ENCODE data around the gene HIGD1C.
A peak's percentile ranks its signal among the peaks of the same experiment; 100 is the strongest.

HIGD1C gene

DNA sequence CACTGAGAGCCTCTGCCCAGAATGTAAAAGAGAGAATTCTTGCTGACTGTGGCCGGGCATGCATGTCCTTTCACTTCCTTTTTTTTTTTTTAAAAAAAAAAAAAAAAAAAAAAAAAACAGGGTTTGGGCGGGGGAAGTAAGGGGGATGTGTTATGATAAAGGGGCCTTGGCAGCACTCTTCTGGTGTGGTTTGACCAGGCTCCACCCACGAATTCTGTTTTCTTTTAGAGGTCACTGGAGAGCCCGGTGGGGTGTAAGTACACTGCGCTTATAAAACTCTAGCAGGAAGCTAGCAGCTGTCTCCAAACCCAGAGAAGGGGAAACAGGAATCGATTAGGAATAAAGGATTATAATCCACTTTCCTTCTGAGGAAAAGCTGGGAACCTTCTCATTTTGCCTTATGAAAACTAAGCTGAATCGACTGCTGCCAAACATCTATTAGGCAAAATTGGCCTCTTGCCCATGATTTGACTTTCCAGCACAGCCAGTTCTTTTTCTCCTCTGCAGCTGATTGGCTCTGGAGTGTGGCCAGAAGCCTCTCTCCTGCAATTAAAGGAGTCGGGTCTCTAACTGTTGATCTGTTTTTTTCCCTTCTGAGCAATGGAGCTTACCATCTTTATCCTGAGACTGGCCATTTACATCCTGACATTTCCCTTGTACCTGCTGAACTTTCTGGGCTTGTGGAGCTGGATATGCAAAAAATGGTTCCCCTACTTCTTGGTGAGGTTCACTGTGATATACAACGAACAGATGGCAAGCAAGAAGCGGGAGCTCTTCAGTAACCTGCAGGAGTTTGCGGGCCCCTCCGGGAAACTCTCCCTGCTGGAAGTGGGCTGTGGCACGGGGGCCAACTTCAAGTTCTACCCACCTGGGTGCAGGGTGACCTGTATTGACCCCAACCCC, 27.7 kb upstream of the HIGD1C start:
- peak overlapping the region; percentile 84 for H3K27ac ChIP-seq (ENCODE audit: extremely low read depth, low read depth, low read length)
- peak; percentile 42; the same call in 1 of the 2 replicates for TF ChIP-seq SP3 (tag by site-specific recombination; IDR thresholded peaks at IDR 0.05)
- TF ChIP-seq, protein P1, sequence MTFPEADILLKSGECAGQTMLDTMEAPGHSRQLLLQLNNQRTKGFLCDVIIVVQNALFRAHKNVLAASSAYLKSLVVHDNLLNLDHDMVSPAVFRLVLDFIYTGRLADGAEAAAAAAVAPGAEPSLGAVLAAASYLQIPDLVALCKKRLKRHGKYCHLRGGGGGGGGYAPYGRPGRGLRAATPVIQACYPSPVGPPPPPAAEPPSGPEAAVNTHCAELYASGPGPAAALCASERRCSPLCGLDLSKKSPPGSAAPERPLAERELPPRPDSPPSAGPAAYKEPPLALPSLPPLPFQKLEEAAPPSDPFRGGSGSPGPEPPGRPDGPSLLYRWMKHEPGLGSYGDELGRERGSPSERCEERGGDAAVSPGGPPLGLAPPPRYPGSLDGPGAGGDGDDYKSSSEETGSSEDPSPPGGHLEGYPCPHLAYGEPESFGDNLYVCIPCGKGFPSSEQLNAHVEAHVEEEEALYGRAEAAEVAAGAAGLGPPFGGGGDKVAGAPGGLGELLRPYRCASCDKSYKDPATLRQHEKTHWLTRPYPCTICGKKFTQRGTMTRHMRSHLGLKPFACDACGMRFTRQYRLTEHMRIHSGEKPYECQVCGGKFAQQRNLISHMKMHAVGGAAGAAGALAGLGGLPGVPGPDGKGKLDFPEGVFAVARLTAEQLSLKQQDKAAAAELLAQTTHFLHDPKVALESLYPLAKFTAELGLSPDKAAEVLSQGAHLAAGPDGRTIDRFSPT (tag by site-specific recombination; IDR thresholded peaks at IDR 0.05), result no peak
- TF ChIP-seq PBX3 (CRISPR knock-in tag; IDR thresholded peaks at IDR 0.05), result no peak
- no peak for TF ChIP-seq ZNF776 (tag by site-specific recombination; IDR thresholded peaks at IDR 0.05; ENCODE audit: borderline replicate concordance)
- peak; percentile 51; the same call in 1 of the 2 replicates for TF ChIP-seq FEZF1 (tag by site-specific recombination; IDR thresholded peaks at IDR 0.05)
- no peak for TF ChIP-seq ZBTB49 (tag by site-specific recombination; IDR thresholded peaks at IDR 0.05; ENCODE audit: low read depth)
- TF ChIP-seq ZNF521 (tag by site-specific recombination; IDR thresholded peaks at IDR 0.05), result no peak
- TF ChIP-seq ZFP69B (tag by site-specific recombination; IDR thresholded peaks at IDR 0.05), result peak; percentile 93
- peak; percentile 67 for TF ChIP-seq ZNF335 (tag by site-specific recombination; conservative IDR thresholded peaks at IDR 0.05)
- TF ChIP-seq ZBTB17 (tag by site-specific recombination; IDR thresholded peaks at IDR 0.05), result peak; percentile 91
- peak; percentile 94 for TF ChIP-seq ZNF692 (tag by site-specific recombination; IDR thresholded peaks at IDR 0.05)
- TF ChIP-seq ZNF350 (tag by site-specific recombination; IDR thresholded peaks at IDR 0.05), result no peak
- no peak for TF ChIP-seq ZNF626 (tag by site-specific recombination; IDR thresholded peaks at IDR 0.05)
- TF ChIP-seq ZFHX2 (tag by site-specific recombination; conservative IDR thresholded peaks at IDR 0.05), result peak; percentile 30; the same call in 1 of the 2 replicates
- TF ChIP-seq ZNF561 (tag by site-specific recombination; IDR thresholded peaks at IDR 0.05; ENCODE audit: borderline replicate concordance), result peak; percentile 76
- TF ChIP-seq ZNF560 (tag by site-specific recombination; IDR thresholded peaks at IDR 0.05; ENCODE audit: borderline replicate concordance), result no peak
- 0 out of 2 replicates have a peak, but pooled peaks have one; percentile 46 for TF ChIP-seq ZNF549 (tag by site-specific recombination; IDR thresholded peaks at IDR 0.05)
- no peak for TF ChIP-seq ZNF138 (tag by site-specific recombination; IDR thresholded peaks at IDR 0.05; ENCODE audit: borderline replicate concordance)
- TF ChIP-seq ZNF274 (IDR thresholded peaks at IDR 0.05; ENCODE audit: low read length), result no peak
- no peak for TF ChIP-seq ZNF274 (tag by site-specific recombination; IDR thresholded peaks at IDR 0.05; ENCODE audit: borderline replicate concordance)
- TF ChIP-seq, protein P2, sequence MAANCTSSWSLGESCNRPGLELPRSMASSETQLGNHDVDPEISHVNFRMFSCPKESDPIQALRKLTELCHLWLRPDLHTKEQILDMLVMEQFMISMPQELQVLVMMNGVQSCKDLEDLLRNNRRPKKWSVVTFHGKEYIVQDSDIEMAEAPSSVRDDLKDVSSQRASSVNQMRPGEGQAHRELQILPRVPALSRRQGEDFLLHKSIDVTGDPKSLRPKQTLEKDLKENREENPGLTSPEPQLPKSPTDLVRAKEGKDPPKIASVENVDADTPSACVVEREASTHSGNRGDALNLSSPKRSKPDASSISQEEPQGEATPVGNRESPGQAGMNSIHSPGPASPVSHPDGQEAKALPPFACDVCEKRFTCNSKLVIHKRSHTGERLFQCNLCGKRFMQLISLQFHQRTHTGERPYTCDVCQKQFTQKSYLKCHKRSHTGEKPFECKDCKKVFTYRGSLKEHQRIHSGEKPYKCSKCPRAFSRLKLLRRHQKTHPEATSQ (tag by site-specific recombination; IDR thresholded peaks at IDR 0.05), result no peak
- TF ChIP-seq ZNF366 (tag by site-specific recombination; conservative IDR thresholded peaks at IDR 0.05), result peak; percentile 79
- TF ChIP-seq YY1 (tag by site-specific recombination; IDR thresholded peaks at IDR 0.05), result no peak
- peak; percentile 70; the same call in 1 of the 2 replicates for TF ChIP-seq TRIM28 (IDR thresholded peaks at IDR 0.05; ENCODE audit: borderline replicate concordance, low read length)
- TF ChIP-seq, protein P3, sequence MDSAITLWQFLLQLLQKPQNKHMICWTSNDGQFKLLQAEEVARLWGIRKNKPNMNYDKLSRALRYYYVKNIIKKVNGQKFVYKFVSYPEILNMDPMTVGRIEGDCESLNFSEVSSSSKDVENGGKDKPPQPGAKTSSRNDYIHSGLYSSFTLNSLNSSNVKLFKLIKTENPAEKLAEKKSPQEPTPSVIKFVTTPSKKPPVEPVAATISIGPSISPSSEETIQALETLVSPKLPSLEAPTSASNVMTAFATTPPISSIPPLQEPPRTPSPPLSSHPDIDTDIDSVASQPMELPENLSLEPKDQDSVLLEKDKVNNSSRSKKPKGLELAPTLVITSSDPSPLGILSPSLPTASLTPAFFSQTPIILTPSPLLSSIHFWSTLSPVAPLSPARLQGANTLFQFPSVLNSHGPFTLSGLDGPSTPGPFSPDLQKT (IDR thresholded peaks at IDR 0.05; ENCODE audit: borderline replicate concordance, low read depth, low read length), result no peak

More for the DNA sequence above, 27.7 kb upstream of the HIGD1C start:
- Histone ChIP-seq H3K4me3 (ENCODE audit: low read depth, low read length) (peak overlapping the region; percentile 33), H3K36me3 (ENCODE audit: control insufficient read depth in 2 of 2, insufficient read depth in 1 of 2, low read length in 2 of 2) (no peaks in the 10 kb centered on the region; a peak in 1 of 3 replicates), H3K4me1 (ENCODE audit: control insufficient read depth, insufficient read depth, low read length) (peaks cover 4% of the 10 kb centered on the region), H3K9me3 (ENCODE audit: control insufficient read depth, insufficient read depth, low read depth, low read length) (no peaks in the 10 kb centered on the region)
- POLR2A ChIA-PET, result interaction anchor here (0.6 to 1.6 kb wide), 4 partner anchors 10 to 160 kb away, joined by 3 to 5 read pairs (median 4); partner anchors contain the start of gene SLC11A2
- CTCF ChIA-PET, result interaction anchor here (0.6 to 0.8 kb wide), 2 partner anchors 36 to 62 kb away, joined by 3 to 4 read pairs; no protein-coding TSS in a partner anchor
